BLaER1 treated with 17β-estradiol and CSF1 and Interleukin-3, amounts not matched to agents 10 nM and 100 nM (cell line): Measurements from ENCODE around the gene NKD2.
A peak's percentile ranks its signal among the peaks of the same experiment; 100 is the strongest.

Source experiments
- H3K27ac ChIP-seq, 11 experiments: shearing (Covaris generic); formaldehyde crosslinking; 2 replicates each; pipeline ENCODE4 v1.8.1; 2022
- H3K27me3 ChIP-seq, 11 experiments: shearing (Covaris generic); formaldehyde crosslinking; 2 replicates each; pipeline ENCODE4 v1.8.1; 2022
- H3K36me3 ChIP-seq, 11 experiments: shearing (Covaris generic); formaldehyde crosslinking; 2 replicates each; pipeline ENCODE4 v1.8.1; 2022
- H3K4me1 ChIP-seq, 10 experiments: shearing (Covaris generic); formaldehyde crosslinking; 2 replicates each; pipeline ENCODE4 v1.8.1; 2022
- H3K4me2 ChIP-seq, 11 experiments: shearing (Covaris generic); formaldehyde crosslinking; 2 replicates each; pipeline ENCODE4 v1.8.1; 2022
- H3K4me3 ChIP-seq, 10 experiments: shearing (Covaris generic); formaldehyde crosslinking; 2 replicates each; pipeline ENCODE4 v1.8.1; 2022
- H3K9ac ChIP-seq, 11 experiments: shearing (Covaris generic); formaldehyde crosslinking; 2 replicates each; pipeline ENCODE4 v1.8.1; 2022
- H3K9me3 ChIP-seq, 11 experiments: shearing (Covaris generic); formaldehyde crosslinking; replicated peaks in 1 of 11; 2 replicates each; pipeline ENCODE4 v1.8.1; 2022
- H4K20me1 ChIP-seq, 11 experiments: shearing (Covaris generic); formaldehyde crosslinking; 2 replicates each; pipeline ENCODE4 v1.8.1; 2022
- Cebpa-rat ChIP-seq, 11 experiments: shearing (Covaris generic); IDR thresholded peaks; 2 replicates each; pipeline ENCODE4 v1.8.1; 2022

NKD2 gene

GRCh38 chr5:989961-990530, 18.6 kb upstream of the NKD2 start:
- peaks cover 0 to 4% (median 0%) of the 10 kb centered on the region in 11 experiments; a peak in 1 of 22 replicates for H4K20me1 ChIP-seq
- H3K4me3 ChIP-seq, result peak overlapping the region; percentile 12 to 54 (median 40); a peak in 19 of 20 replicates
- H3K27ac ChIP-seq, result peak overlapping the region in 10 of 11 experiments; percentile 10 to 99 (median 90); a peak in 20 of 22 replicates
- H3K4me2 ChIP-seq, result peak overlapping the region; percentile 81 to 99 (median 93)
- no peak for TF ChIP-seq Cebpa-rat (IDR thresholded peaks at IDR 0.05)
- H3K9me3 ChIP-seq, result peaks cover 19 to 35% (median 33%) of the 10 kb centered on the region in 11 experiments
- H3K27me3 ChIP-seq, result peaks cover 0 to 17% (median 0%) of the 10 kb centered on the region in 11 experiments; a peak in 5 of 22 replicates
- H3K36me3 ChIP-seq, result peaks cover 0 to 14% (median 0%) of the 10 kb centered on the region in 11 experiments; a peak in 3 of 22 replicates
- H3K9ac ChIP-seq, result peak overlapping the region in 10 of 11 experiments; percentile 33 to 88 (median 78); a peak in 19 of 22 replicates
- H3K4me1 ChIP-seq, result peaks cover 48 to 68% (median 67%) of the 10 kb centered on the region in 10 experiments

GRCh38 chr5:991472-992267, 16.9 kb upstream of the NKD2 start:
- H3K27ac ChIP-seq, result peak overlapping the region in 8 of 11 experiments; percentile 79 to 99 (median 92); a peak in 14 of 22 replicates

GRCh38 chr5:994272-994607, 14.4 kb upstream of the NKD2 start:
- peak overlapping the region in 1 of 11 experiments; percentile 55; a peak in 1 of 22 replicates for H3K9ac ChIP-seq
- peaks cover 53 to 99% (median 94%) of the 10 kb centered on the region in 10 experiments for H3K4me1 ChIP-seq
- H3K9me3 ChIP-seq, result no peaks in the 10 kb centered on the region
- peaks cover 0 to 4% (median 0%) of the 10 kb centered on the region in 11 experiments; a peak in 1 of 22 replicates for H4K20me1 ChIP-seq
- peaks cover 0 to 17% (median 0%) of the 10 kb centered on the region in 11 experiments; a peak in 5 of 22 replicates for H3K27me3 ChIP-seq
- no peak overlapping the region for H3K4me3 ChIP-seq
- TF ChIP-seq Cebpa-rat (IDR thresholded peaks at IDR 0.05), result no peak
- H3K27ac ChIP-seq, result peak overlapping the region in 4 of 11 experiments; percentile 14 to 57 (median 32); a peak in 2 of 22 replicates
- no peaks in the 10 kb centered on the region for H3K36me3 ChIP-seq
- H3K4me2 ChIP-seq, result peak overlapping the region; percentile 73 to 99 (median 90); a peak in 21 of 22 replicates

More at GRCh38 chr5:991472-992267, 16.9 kb upstream of the NKD2 start:
- Histone ChIP-seq H3K9me3 (peaks cover 4 to 19% (median 17%) of the 10 kb centered on the region in 11 experiments; a peak in 21 of 22 replicates), H3K4me1 (peaks cover 48 to 84% (median 83%) of the 10 kb centered on the region in 10 experiments), H3K9ac (peak overlapping the region in 5 of 11 experiments; percentile 42 to 88 (median 84); a peak in 7 of 22 replicates), H4K20me1 (peaks cover 0 to 4% (median 0%) of the 10 kb centered on the region in 11 experiments; a peak in 1 of 22 replicates), H3K27me3 (peaks cover 0 to 17% (median 0%) of the 10 kb centered on the region in 11 experiments; a peak in 5 of 22 replicates), H3K4me2 (peak overlapping the region; percentile 81 to 99 (median 93)), H3K4me3 (no peak overlapping the region), H3K36me3 (peaks cover 0 to 5% (median 0%) of the 10 kb centered on the region in 11 experiments; a peak in 3 of 22 replicates)
- no peak for TF ChIP-seq Cebpa-rat (IDR thresholded peaks at IDR 0.05)

- Histone ChIP-seq H3K4me2 (peak overlapping the region; percentile 1 to 99 (median 90); a peak in 19 of 22 replicates), H3K27ac (peak overlapping the region in 2 of 11 experiments; percentile 18 to 48; a peak in 4 of 22 replicates)
- no peak for TF ChIP-seq Cebpa-rat (IDR thresholded peaks at IDR 0.05)
Measured at GRCh38 chr5:994821-995220, 13.8 kb upstream of the NKD2 start.

GRCh38 chr5:995318-995717, 13.3 kb upstream of the NKD2 start:
- Histone ChIP-seq H3K9ac (no peak overlapping the region), H3K4me2 (peak overlapping the region in 10 of 11 experiments; percentile 40 to 99 (median 90); a peak in 19 of 22 replicates), H3K36me3 (no peaks in the 10 kb centered on the region), H3K4me1 (peaks cover 43 to 91% (median 83%) of the 10 kb centered on the region in 10 experiments), H3K27me3 (peaks cover 0 to 17% (median 0%) of the 10 kb centered on the region in 11 experiments; a peak in 5 of 22 replicates), H3K4me3 (no peak overlapping the region), H4K20me1 (peaks cover 0 to 6% (median 0%) of the 10 kb centered on the region in 11 experiments; a peak in 2 of 22 replicates), H3K9me3 (no peaks in the 10 kb centered on the region), H3K27ac (peak overlapping the region in 1 of 11 experiments; percentile 48; a peak in 1 of 22 replicates)
- TF ChIP-seq Cebpa-rat (IDR thresholded peaks at IDR 0.05), result no peak

More at GRCh38 chr5:994821-995220, 13.8 kb upstream of the NKD2 start:
- Histone ChIP-seq H3K36me3 (no peaks in the 10 kb centered on the region), H3K27me3 (peaks cover 0 to 17% (median 0%) of the 10 kb centered on the region in 11 experiments; a peak in 5 of 22 replicates), H4K20me1 (peaks cover 0 to 4% (median 0%) of the 10 kb centered on the region in 11 experiments; a peak in 2 of 22 replicates), H3K4me3 (no peak overlapping the region; a peak in 1 of 20 replicates), H3K9me3 (no peaks in the 10 kb centered on the region), H3K4me1 (peaks cover 48 to 93% (median 88%) of the 10 kb centered on the region in 10 experiments), H3K9ac (no peak overlapping the region)

- Histone ChIP-seq H3K9me3 (no peaks in the 10 kb centered on the region), H3K4me3 (peak overlapping the region in 1 of 10 experiments; percentile 8; a peak in 2 of 20 replicates), H3K36me3 (no peaks in the 10 kb centered on the region), H3K27ac (peak overlapping the region in 3 of 11 experiments; percentile 2 to 26 (median 10); a peak in 5 of 22 replicates), H4K20me1 (peaks cover 0 to 15% (median 0%) of the 10 kb centered on the region in 11 experiments; a peak in 1 of 22 replicates), H3K4me2 (peak overlapping the region; percentile 41 to 99 (median 88)), H3K27me3 (peaks cover 0 to 16% (median 0%) of the 10 kb centered on the region in 11 experiments; a peak in 6 of 22 replicates), H3K9ac (peak overlapping the region in 2 of 11 experiments; percentile 12 to 19; a peak in 2 of 22 replicates), H3K4me1 (peaks cover 33 to 88% (median 76%) of the 10 kb centered on the region in 10 experiments)
- TF ChIP-seq Cebpa-rat (IDR thresholded peaks at IDR 0.05), result no peak
Measured at GRCh38 chr5:997001-997474, 11.6 kb upstream of the NKD2 start.

- TF ChIP-seq Cebpa-rat (IDR thresholded peaks at IDR 0.05), result no peak
- Histone ChIP-seq H4K20me1 (peaks cover 0 to 17% (median 0%) of the 10 kb centered on the region in 11 experiments; a peak in 1 of 22 replicates), H3K27ac (no peak overlapping the region), H3K9me3 (no peaks in the 10 kb centered on the region), H3K9ac (no peak overlapping the region), H3K4me1 (peaks cover 34 to 88% (median 75%) of the 10 kb centered on the region in 10 experiments), H3K36me3 (no peaks in the 10 kb centered on the region), H3K4me3 (no peak overlapping the region), H3K4me2 (peak overlapping the region in 10 of 11 experiments; percentile 16 to 95 (median 50); a peak in 15 of 22 replicates), H3K27me3 (peaks cover 0 to 14% (median 0%) of the 10 kb centered on the region in 11 experiments; a peak in 6 of 22 replicates)
Measured at GRCh38 chr5:997711-998110, 10.9 kb upstream of the NKD2 start.
